OCI-LY7 (cell line): ENCODE results near the gene CD44. TPM values are rescaled to one million over a fixed set of nuclear protein-coding genes. Genes with fewer than 3 reads are reported as not detected.

ENCODE experiments used
- BruUV-seq: library from RNA; stranded (reverse); fragments of 400-500 nt; replicated peaks from 2 replicates; lab custom pipeline; 2021; lab: Mats Ljungman, UMichigan
- CTCF ChIA-PET: fragments of 300-600 bp; sonication (Branson Sonifier 250); formaldehyde crosslinking; loops from one replicate; lab custom pipeline; 2022; ENCODE audit warnings: antibody characterized with exemption; ENCODE audit not compliant: unreplicated experiment; lab: Charles Lee
- POLR2A ChIA-PET: fragments of 300-600 bp; sonication (Branson Sonifier 250); formaldehyde crosslinking; loops from one replicate; lab custom pipeline; 2022; ENCODE audit warnings: antibody characterized with exemption; lab: Charles Lee
- DNase-seq: peaks from one replicate; pipeline ENCODE4 v3.0.0-alpha.2; 2015; ENCODE audit warnings: low spot score
- H2AFZ ChIP-seq: fragments of 200-600 bp; sonication (generic), shearing (Covaris generic); 2 replicates; pipeline ENCODE4 v1.6.1; 2014; ENCODE audit warnings: mild to moderate bottlenecking, antibody characterized with exemption, low read length, moderate library complexity
- H3K27ac ChIP-seq: fragments of 200-600 bp; sonication (generic); 2 replicates; pipeline ENCODE4 v1.5.1; 2014; ENCODE audit warnings: mixed run types, low read depth, mild to moderate bottlenecking, moderate library complexity, low read length, inconsistent platforms; ENCODE audit not compliant: poor library complexity, severe bottlenecking
- H3K36me3 ChIP-seq: fragments of 200-600 bp; sonication (generic); 2 replicates; pipeline ENCODE4 v1.6.1; 2014; ENCODE audit warnings: mild to moderate bottlenecking, antibody characterized with exemption, low read length, moderate library complexity, mixed read lengths; ENCODE audit not compliant: insufficient read depth
- H3K4me1 ChIP-seq: fragments of 200-600 bp; sonication (generic); 2 replicates; pipeline ENCODE4 v1.5.1; 2014; ENCODE audit warnings: mild to moderate bottlenecking, low read length; ENCODE audit not compliant: insufficient read depth, poor library complexity, severe bottlenecking
- H3K4me2 ChIP-seq: fragments of 200-600 bp; sonication (generic); 2 replicates; pipeline ENCODE4 v1.6.1; 2014; ENCODE audit warnings: mild to moderate bottlenecking, low read length
- H3K4me3 ChIP-seq: fragments of 200-600 bp; sonication (generic); 2 replicates; pipeline ENCODE4 v1.5.1; 2014; ENCODE audit warnings: mild to moderate bottlenecking, low read depth, low read length; ENCODE audit not compliant: poor library complexity, severe bottlenecking
- H3K79me2 ChIP-seq: fragments of 200-600 bp; sonication (generic); 2 replicates; pipeline ENCODE4 v1.6.1; 2016; ENCODE audit warnings: low read depth, mild to moderate bottlenecking, low read length, moderate library complexity, mixed read lengths; ENCODE audit not compliant: insufficient read depth
- H3K9me2 ChIP-seq: fragments of 200-600 bp; sonication (generic); 2 replicates; pipeline ENCODE4 v1.6.1; 2016; ENCODE audit warnings: mild to moderate bottlenecking, low read length, mixed read lengths; ENCODE audit not compliant: insufficient read depth
- H3K9me3 ChIP-seq: fragments of 200-600 bp; sonication (generic); 2 replicates; pipeline ENCODE4 v1.6.1; 2014; ENCODE audit warnings: mild to moderate bottlenecking, mixed run types, low read length, mixed read lengths
- H4K20me1 ChIP-seq: fragments of 200-600 bp; sonication (generic); 2 replicates; pipeline ENCODE4 v1.6.1; 2014; ENCODE audit warnings: mild to moderate bottlenecking, antibody characterized with exemption, low read length, moderate library complexity, mixed read lengths; ENCODE audit not compliant: insufficient read depth
- CTCF ChIP-seq: fragments of 200-600 bp; sonication (generic); conservative IDR thresholded peaks from 2 replicates; pipeline ENCODE4 v1.5.1; 2014; ENCODE audit warnings: mild to moderate bottlenecking, antibody characterized with exemption, low read length, moderate library complexity, mixed read lengths
- EZH2phosphoT487 ChIP-seq: fragments of 200-600 bp; sonication (generic); IDR thresholded peaks from 2 replicates; pipeline ENCODE4 v1.6.1; 2018; ENCODE audit warnings: low read depth, borderline replicate concordance, mild to moderate bottlenecking, mixed run types, antibody characterized with exemption, low read length, moderate library complexity, mixed read lengths
- intact Hi-C: fragments of 100-400 bp; cut with micrococcal nuclease; formaldehyde crosslinking; loops from one replicate; pipeline ENCODE4 v1.10.0; 2022; ENCODE audit not compliant: unreplicated experiment
- total RNA-seq, 2 experiments: library from RNA; depleted of rRNA in 1 of 2; stranded (reverse); fragments of >200 nt in 1 of 2; shearing (Covaris generic) in 1 of 2; gene quantifications; 2 replicates each; pipeline ENCODE4 v1.2.3, GENCODE V29; 2014 to 2022

CD44 gene
- total RNA-seq, 2 experiments from 2014 or later = 0.55 TPM; not detected in 1

GRCh38 chr11:35207471-35208403, 68.8 kb downstream of the CD44 start:
- no peak overlapping the region for H3K4me2 ChIP-seq

GRCh38 chr11:35208795-35209194, 69.8 kb downstream of the CD44 start:
- Histone ChIP-seq H3K27ac (no peak overlapping the region), H3K4me2 (no peak overlapping the region), H3K36me3 (no peaks in the 10 kb centered on the region), H3K9me2 (no peaks in the 10 kb centered on the region), H3K79me2 (no peaks in the 10 kb centered on the region), H3K9me3 (no peaks in the 10 kb centered on the region), H3K4me1 (no peaks in the 10 kb centered on the region), H3K4me3 (no peak overlapping the region), H2AFZ (no peak overlapping the region), H4K20me1 (no peaks in the 10 kb centered on the region)
- intact Hi-C loops = no loop called here
- ChIA-PET POLR2A (no interaction called here), CTCF (no interaction called here)
- BruUV-seq = no TSS peak
- DNase-seq = no peak
- TF ChIP-seq EZH2phosphoT487 = no peak
- TF ChIP-seq CTCF = no peak

More at GRCh38 chr11:35207471-35208403, 68.8 kb downstream of the CD44 start:
- no peak overlapping the region for H3K4me3 ChIP-seq
- no peak overlapping the region for H2AFZ ChIP-seq
- ChIA-PET CTCF (no interaction called here), POLR2A (no interaction called here)
- intact Hi-C loops = no loop called here
- no TSS peak for BruUV-seq
- H3K9me2 ChIP-seq = no peaks in the 10 kb centered on the region
- H3K9me3 ChIP-seq = no peaks in the 10 kb centered on the region
- DNase-seq = no peak
- no peaks in the 10 kb centered on the region for H3K79me2 ChIP-seq
- no peaks in the 10 kb centered on the region for H3K36me3 ChIP-seq
- H3K4me1 ChIP-seq = no peaks in the 10 kb centered on the region
- H4K20me1 ChIP-seq = no peaks in the 10 kb centered on the region
- TF ChIP-seq CTCF (no peak), EZH2phosphoT487 (no peak)
- no peak overlapping the region for H3K27ac ChIP-seq
